GM06990 (cell line): Measurements from ENCODE around the gene SINHCAF.

ENCODE experiments used
- DNase-seq: peaks from one replicate; pipeline ENCODE4 v3.0.0-alpha.2; 2011; ENCODE audit not compliant: insufficient read length; ENCODE audit errors: extremely low read depth
- H3K27me3 ChIP-seq: replicated peaks from 2 replicates; pipeline ENCODE4 v1.6.0; 2011; ENCODE audit warnings: low read length; ENCODE audit not compliant: control insufficient read depth, insufficient read depth
- H3K36me3 ChIP-seq: 2 replicates; pipeline ENCODE4 v1.5.1; 2011; ENCODE audit warnings: low read length; ENCODE audit not compliant: control insufficient read depth, insufficient read depth
- H3K4me3 ChIP-seq: replicated peaks from 2 replicates; pipeline ENCODE4 v1.5.1; 2011; ENCODE audit warnings: low read depth, mild to moderate bottlenecking, control low read depth, low read length
- TF ChIP-seq, protein P1 (sequence below): IDR thresholded peaks from 2 replicates; pipeline ENCODE4 v1.5.1; 2011; ENCODE audit warnings: low read length, control low read depth, mild to moderate bottlenecking, inconsistent platforms; ENCODE audit not compliant: insufficient read depth, poor library complexity, severe bottlenecking

Gene SINHCAF

DNA sequence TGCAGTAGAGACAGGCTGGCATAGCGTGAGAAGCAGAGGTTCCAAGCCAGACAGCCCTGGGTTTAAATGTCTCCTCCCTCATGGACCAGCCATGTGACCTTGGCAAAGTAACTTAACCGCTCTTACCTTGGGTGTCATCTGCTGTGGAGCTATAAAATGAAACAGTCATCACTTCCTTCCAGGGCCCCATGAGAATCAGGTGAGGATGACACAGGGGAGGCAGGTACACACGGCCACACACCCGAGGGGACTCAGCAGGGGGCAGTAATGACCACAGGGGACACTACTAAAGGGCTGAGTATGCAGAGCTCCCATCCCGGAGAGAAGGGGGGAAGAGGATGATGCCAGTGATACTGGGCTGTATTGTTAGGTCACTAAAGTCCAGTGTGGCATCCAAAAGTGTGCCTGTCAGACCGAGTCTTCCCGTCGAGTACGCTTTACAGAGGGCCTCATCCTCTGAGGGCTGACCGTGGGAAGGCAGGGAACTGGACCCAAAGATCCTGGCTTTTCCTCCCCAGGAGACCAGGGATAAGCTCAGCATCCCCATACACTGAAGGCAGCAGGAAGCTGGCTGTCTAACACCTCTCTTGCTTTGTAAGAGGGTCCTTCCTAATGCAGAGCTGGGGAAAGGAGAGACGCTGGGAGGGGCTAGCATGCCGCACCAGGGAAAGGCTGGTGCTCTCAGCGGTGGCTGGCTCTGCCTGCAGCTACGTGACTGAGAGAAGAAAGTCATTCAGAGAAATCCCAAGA, 94.2 kb downstream of the SINHCAF start:
- Histone ChIP-seq H3K36me3 (no peaks in the 10 kb centered on the region), H3K27me3 (no peaks in the 10 kb centered on the region; the same call in 1 of the 2 replicates), H3K4me3 (no peak overlapping the region)
- TF ChIP-seq, protein P1, sequence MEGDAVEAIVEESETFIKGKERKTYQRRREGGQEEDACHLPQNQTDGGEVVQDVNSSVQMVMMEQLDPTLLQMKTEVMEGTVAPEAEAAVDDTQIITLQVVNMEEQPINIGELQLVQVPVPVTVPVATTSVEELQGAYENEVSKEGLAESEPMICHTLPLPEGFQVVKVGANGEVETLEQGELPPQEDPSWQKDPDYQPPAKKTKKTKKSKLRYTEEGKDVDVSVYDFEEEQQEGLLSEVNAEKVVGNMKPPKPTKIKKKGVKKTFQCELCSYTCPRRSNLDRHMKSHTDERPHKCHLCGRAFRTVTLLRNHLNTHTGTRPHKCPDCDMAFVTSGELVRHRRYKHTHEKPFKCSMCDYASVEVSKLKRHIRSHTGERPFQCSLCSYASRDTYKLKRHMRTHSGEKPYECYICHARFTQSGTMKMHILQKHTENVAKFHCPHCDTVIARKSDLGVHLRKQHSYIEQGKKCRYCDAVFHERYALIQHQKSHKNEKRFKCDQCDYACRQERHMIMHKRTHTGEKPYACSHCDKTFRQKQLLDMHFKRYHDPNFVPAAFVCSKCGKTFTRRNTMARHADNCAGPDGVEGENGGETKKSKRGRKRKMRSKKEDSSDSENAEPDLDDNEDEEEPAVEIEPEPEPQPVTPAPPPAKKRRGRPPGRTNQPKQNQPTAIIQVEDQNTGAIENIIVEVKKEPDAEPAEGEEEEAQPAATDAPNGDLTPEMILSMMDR = no peak
- no peak for DNase-seq
